GM10248 (cell line): ENCODE data around the gene HIGD1A.
A peak's percentile ranks its signal among the peaks of the same experiment; 100 is the strongest.

Experiments used
- CTCF ChIA-PET: fragments of 300-600 bp; sonication (Branson Sonifier 250); formaldehyde crosslinking; extraction: SDS; loops from one replicate; lab custom pipeline; 2021; ENCODE audit warnings: antibody characterized with exemption; lab: Yijun Ruan, JAX
- POLR2A ChIA-PET: fragments of 350-650 bp; sonication (Branson Sonifier 250); formaldehyde crosslinking; extraction: SDS; loops from one replicate; lab custom pipeline; 2020; ENCODE audit warnings: antibody characterized with exemption; lab: Yijun Ruan, JAX
- DNase-seq: peaks from one replicate; pipeline ENCODE4 v3.0.0; 2012; ENCODE audit errors: extremely low spot score
- TF ChIP-seq, protein P1 (sequence below): IDR thresholded peaks from 2 replicates; pipeline ENCODE4 v1.5.1; 2012; ENCODE audit warnings: mild to moderate bottlenecking, low read depth; ENCODE audit errors: extremely low read depth, missing control alignments, control extremely low read depth

The HIGD1A gene

DNA sequence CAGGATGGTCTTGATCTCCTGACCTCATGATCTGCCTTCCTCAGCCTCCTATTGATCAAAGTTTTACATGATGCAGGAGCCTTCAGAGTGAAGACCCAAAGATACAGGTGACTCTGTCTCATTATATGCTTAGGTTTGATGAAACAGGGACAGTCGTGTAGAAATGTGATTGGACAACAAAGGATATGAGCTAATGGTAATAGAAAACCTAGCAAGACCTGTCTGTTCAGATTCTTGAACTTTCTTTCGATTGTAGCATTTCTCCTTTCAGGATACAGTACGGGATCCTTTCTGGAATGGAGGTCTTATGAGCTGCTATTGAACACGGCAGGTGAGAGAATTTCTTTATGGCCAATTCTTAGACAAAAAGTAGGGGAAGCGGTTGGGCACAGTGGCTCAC, 4.9 kb upstream of the HIGD1A start, which contains the start of gene ACKR2:
Gene ACKR2, plus strand, starts transcription at position 244 of the 400 bp plus-strand sequence. CDS start 55,058 bp downstream, outside the sequence.
- ChIA-PET CTCF (interaction anchor here (0.7 to 1.7 kb wide), 4 partner anchors 10 to 30 kb away, joined by 3 to 7 read pairs (median 4); no protein-coding TSS in a partner anchor), POLR2A (no interaction called here)
- no peak for DNase-seq
- TF ChIP-seq, protein P1, sequence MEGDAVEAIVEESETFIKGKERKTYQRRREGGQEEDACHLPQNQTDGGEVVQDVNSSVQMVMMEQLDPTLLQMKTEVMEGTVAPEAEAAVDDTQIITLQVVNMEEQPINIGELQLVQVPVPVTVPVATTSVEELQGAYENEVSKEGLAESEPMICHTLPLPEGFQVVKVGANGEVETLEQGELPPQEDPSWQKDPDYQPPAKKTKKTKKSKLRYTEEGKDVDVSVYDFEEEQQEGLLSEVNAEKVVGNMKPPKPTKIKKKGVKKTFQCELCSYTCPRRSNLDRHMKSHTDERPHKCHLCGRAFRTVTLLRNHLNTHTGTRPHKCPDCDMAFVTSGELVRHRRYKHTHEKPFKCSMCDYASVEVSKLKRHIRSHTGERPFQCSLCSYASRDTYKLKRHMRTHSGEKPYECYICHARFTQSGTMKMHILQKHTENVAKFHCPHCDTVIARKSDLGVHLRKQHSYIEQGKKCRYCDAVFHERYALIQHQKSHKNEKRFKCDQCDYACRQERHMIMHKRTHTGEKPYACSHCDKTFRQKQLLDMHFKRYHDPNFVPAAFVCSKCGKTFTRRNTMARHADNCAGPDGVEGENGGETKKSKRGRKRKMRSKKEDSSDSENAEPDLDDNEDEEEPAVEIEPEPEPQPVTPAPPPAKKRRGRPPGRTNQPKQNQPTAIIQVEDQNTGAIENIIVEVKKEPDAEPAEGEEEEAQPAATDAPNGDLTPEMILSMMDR, result no peak

DNA sequence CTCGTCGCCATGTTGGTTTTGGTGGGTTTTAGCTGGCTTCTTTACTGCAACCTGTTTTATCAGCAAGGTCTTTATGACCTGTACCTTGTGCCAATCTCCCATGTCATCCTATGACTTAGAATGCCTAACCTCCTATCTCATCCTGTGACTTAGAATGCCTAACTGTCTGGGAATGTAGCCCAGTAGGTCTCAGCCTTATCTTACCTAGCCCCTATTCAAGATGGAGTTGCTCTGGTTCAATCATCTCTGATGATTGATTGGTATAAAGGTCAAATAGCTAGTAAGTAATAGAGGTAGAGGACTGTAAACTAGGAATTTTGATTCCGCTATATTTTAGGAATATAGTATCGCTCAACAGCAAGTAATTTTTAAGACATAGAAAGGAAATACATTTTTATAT, 3.6 kb upstream of the HIGD1A start:
- ChIA-PET CTCF (interaction anchor here (1.2 to 1.9 kb wide), 3 partner anchors 24 to 28 kb away, joined by 3 to 9 read pairs (median 4); no protein-coding TSS in a partner anchor), POLR2A (no interaction called here)
- no peak for DNase-seq
- TF ChIP-seq, protein P1, result no peak

DNA sequence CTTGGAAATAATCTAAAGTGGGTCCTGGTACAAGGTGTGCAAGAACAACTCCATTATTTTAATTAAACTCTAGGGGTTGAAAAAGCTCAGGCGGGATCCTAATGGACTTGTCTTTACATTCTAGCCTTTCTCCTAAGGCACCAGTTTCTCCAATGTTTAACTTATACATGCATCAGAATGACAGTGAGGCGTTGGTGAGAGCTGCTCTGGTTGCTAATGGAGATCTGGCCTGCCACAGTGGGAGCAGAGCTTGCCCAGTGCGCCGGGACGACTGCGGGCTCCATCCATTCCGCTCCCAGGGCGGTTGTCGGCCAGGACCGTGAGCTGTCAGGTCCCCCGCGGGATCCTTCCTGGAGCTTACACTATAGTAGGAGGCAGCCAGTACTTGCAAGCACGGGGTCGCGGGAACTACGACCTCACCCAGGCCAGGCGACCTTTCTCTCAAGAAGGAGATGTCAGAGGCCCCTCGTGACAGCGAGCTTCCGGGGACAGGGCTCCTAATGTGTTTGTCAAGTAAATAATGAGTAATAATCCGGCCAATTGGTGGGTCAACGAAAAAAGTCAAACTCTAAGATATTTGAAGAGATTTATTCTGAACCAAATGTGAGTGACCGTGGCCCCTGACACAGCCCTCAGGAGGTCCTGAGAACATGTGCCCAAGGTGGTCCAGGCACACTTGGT, 991 bp upstream of the HIGD1A start:
- ChIA-PET CTCF (interaction anchor here (0.9 to 4.6 kb wide), 11 partner anchors 10 to 77 kb away, joined by 3 to 24 read pairs (median 6); no protein-coding TSS in a partner anchor), POLR2A (no interaction called here)
- DNase-seq, result no peak
- TF ChIP-seq, protein P1, result no peak

DNA sequence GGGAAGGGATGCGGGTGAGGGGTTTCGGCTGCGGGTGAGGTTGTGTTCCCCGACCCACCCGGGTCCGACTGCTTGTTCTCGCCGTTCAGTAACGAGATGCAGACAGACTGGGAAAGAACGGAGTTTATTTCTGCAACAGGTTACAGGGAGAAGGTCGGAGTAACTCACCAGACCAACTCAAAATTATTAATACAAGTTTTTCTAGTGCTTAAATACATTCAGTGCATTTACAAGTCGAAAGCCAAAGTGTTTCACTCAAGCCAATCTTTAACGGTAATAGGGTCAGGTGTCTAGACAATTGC, 492 bp upstream of the HIGD1A start:
- TF ChIP-seq, protein P1, result no peak
- CTCF ChIA-PET, result interaction anchor here (0.9 to 4.6 kb wide), 11 partner anchors 10 to 78 kb away, joined by 3 to 24 read pairs (median 6); no protein-coding TSS in a partner anchor

DNA sequence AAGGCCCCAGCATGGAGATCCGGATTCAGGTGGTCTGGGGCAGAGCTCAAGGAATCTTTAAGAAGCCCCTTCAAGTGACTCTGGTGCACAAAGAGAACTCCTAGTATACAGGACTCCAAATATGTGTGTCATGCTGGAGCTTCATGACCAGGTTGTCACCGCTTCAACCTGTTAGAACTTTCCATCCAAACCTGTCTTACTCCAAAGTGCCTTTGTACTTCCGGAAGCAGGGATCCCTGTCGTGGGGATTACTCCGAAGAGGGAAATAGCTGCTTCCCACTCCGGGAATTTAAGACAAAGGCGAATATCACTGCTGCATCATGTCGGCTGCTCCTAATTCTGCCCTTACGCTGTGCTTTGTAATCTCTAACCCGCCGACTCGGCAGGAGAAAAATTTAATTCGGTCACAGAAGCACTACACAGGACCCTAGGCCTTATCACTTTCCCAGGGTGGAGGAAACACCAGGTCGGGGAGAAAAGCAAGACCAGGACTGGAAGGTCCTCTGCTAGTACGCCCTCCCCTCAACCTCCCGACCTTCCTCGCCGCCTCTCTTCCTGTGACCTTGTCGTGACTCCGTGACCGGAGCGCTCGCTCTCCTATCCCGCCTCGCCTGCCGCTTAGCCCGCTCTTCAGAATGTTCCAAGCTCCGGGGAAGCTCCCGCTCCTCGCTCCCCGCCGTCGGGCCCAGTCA, 730 bp downstream of the HIGD1A start:
- CTCF ChIA-PET, result interaction anchor here (0.6 to 4.6 kb wide), 7 partner anchors 9 to 77 kb away, joined by 4 to 24 read pairs (median 6); no protein-coding TSS in a partner anchor
- TF ChIP-seq, protein P1, result no peak
- peak; percentile 40 for DNase-seq
- POLR2A ChIA-PET, result no interaction called here

More for the DNA sequence above, 492 bp upstream of the HIGD1A start:
- no peak for DNase-seq
- POLR2A ChIA-PET, result no interaction called here

DNA sequence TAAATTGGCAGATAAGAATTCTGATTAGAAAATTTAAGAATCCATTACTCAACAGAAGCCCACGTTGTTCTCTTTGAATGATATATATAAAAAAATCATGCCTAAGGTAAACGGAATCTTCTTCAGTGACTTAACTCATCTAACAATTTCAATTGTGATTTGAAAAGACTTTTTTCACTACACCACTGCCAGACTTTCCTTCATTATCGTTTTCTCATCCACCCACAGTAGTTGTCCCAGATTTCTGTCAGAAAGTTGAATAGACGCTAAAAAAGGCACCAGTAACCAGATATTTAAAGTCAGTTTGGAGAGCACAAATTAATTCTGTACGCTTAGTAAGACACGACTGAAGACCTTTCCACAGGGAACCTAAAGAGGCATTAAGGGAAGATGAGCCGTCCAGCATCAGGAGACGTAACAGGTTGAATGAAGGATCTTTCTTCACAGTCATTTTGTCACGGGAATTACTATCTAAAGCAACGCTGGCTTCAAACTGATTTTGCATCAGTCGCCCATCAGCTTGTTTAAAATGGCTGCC, 1.3 kb downstream of the HIGD1A start:
- TF ChIP-seq, protein P1, result no peak
- CTCF ChIA-PET, result interaction anchor here (0.7 to 4.6 kb wide), 6 partner anchors 8 to 78 kb away, joined by 3 to 24 read pairs (median 8); no protein-coding TSS in a partner anchor
- POLR2A ChIA-PET, result no interaction called here
- DNase-seq, result no peak
